IMR-90 (cell line): ENCODE data around the gene RAB1B. TPM values are rescaled to one million over a fixed set of nuclear protein-coding genes. Genes with fewer than 3 reads are reported as not detected.

Experiments used
- ATAC-seq: fragments of 200-7000 bp; cut with Tn5 transposase; 2 replicates; pipeline ENCODE4 v1.9.1; 2020; ENCODE audit warnings: low read depth, mild to moderate bottlenecking, moderate library complexity
- BruUV-seq: library from RNA; stranded (reverse); fragments of 400-500 nt; replicated peaks from 2 replicates; lab custom pipeline; 2021; lab: Mats Ljungman, UMichigan
- CTCF ChIA-PET: fragments of 300-600 bp; formaldehyde crosslinking; extraction: SDS; loops from one replicate; lab custom pipeline; 2021; ENCODE audit warnings: antibody characterized with exemption; lab: Yijun Ruan, JAX
- POLR2A ChIA-PET: fragments of 300-600 bp; sonication (Branson Sonifier 250); formaldehyde crosslinking; loops from one replicate; lab custom pipeline; 2022; ENCODE audit warnings: antibody characterized with exemption; ENCODE audit not compliant: unreplicated experiment; lab: Charles Lee
- DNase-seq: peaks from one replicate; pipeline ENCODE4 v3.0.0; 2013
- H2AFZ ChIP-seq: replicated peaks from 2 replicates; pipeline ENCODE3; 2013; ENCODE audit warnings: low read length, mild to moderate bottlenecking; ENCODE audit not compliant: poor library complexity
- H2AK5ac ChIP-seq: 2 replicates; pipeline ENCODE4 v1.6.1; 2013; ENCODE audit warnings: low read depth, low read length, inconsistent platforms
- H2AK9ac ChIP-seq: replicated peaks from 2 replicates; pipeline ENCODE3; 2013; ENCODE audit warnings: mild to moderate bottlenecking, low read depth, low read length, moderate library complexity; ENCODE audit not compliant: poor library complexity
- H2BK120ac ChIP-seq: 2 replicates; pipeline ENCODE4 v1.6.1; 2013; ENCODE audit warnings: low read depth, low read length, inconsistent platforms
- H2BK15ac ChIP-seq: 3 replicates; pipeline ENCODE4 v1.6.1; 2013; ENCODE audit warnings: low read depth, low read length, inconsistent platforms
- H2BK20ac ChIP-seq: 2 replicates; pipeline ENCODE4 v1.6.1; 2013; ENCODE audit warnings: low read depth, mild to moderate bottlenecking, inconsistent platforms, low read length, moderate library complexity
- H2BK5ac ChIP-seq: 2 replicates; pipeline ENCODE4 v1.6.1; 2013; ENCODE audit warnings: mild to moderate bottlenecking, low read depth, low read length, inconsistent platforms; ENCODE audit not compliant: poor library complexity, severe bottlenecking
- H3K14ac ChIP-seq: replicated peaks from 2 replicates; pipeline ENCODE4 v1.6.1; 2013; ENCODE audit warnings: low read depth, low read length, inconsistent platforms
- H3K18ac ChIP-seq: 2 replicates; pipeline ENCODE4 v1.6.1; 2013; ENCODE audit warnings: low read depth, low read length, control low read depth
- H3K23ac ChIP-seq: 2 replicates; pipeline ENCODE4 v1.6.1; 2013; ENCODE audit warnings: low read depth, low read length, inconsistent platforms
- H3K27ac ChIP-seq: 2 replicates; pipeline ENCODE4 v1.5.1; 2013; ENCODE audit warnings: mild to moderate bottlenecking, control low read depth, low read length; ENCODE audit not compliant: insufficient read depth
- H3K27me3 ChIP-seq: 2 replicates; pipeline ENCODE4 v1.6.1; 2013; ENCODE audit warnings: low read length; ENCODE audit not compliant: control insufficient read depth, insufficient read depth
- H3K36me3 ChIP-seq: 2 replicates; pipeline ENCODE4 v1.6.1; 2013; ENCODE audit warnings: low read length, mixed read lengths; ENCODE audit not compliant: control insufficient read depth, insufficient read depth
- H3K4ac ChIP-seq: 2 replicates; pipeline ENCODE4 v1.6.1; 2013; ENCODE audit warnings: low read depth, low read length, inconsistent platforms
- H3K4me1 ChIP-seq: 2 replicates; pipeline ENCODE4 v1.6.1; 2013; ENCODE audit warnings: low read length, mixed read lengths; ENCODE audit not compliant: control insufficient read depth, insufficient read depth
- H3K4me2 ChIP-seq: 2 replicates; pipeline ENCODE4 v1.6.1; 2013; ENCODE audit warnings: low read depth, mild to moderate bottlenecking, control low read depth, low read length, moderate library complexity
- H3K4me3 ChIP-seq: 2 replicates; pipeline ENCODE4 v1.5.1; 2013; ENCODE audit warnings: low read depth, mild to moderate bottlenecking, control low read depth, low read length, moderate library complexity; ENCODE audit not compliant: insufficient read depth
- H3K56ac ChIP-seq: 2 replicates; pipeline ENCODE4 v1.6.1; 2013; ENCODE audit warnings: low read length, inconsistent platforms; ENCODE audit not compliant: insufficient read depth; ENCODE audit errors: extremely low read depth
- H3K79me1 ChIP-seq, 2 experiments: 2 replicates each; pipeline ENCODE4 v1.6.1; 2013; ENCODE audit warnings: low read length in 2 of 2, inconsistent platforms in 1 of 2, low read depth in 1 of 2
- H3K9ac ChIP-seq: 2 replicates; pipeline ENCODE4 v1.6.1; 2013; ENCODE audit warnings: low read depth, low read length, control low read depth
- H3K9me1 ChIP-seq: 2 replicates; pipeline ENCODE4 v1.6.1; 2013; ENCODE audit warnings: low read length, inconsistent platforms; ENCODE audit not compliant: insufficient read depth
- H3K9me3 ChIP-seq: 2 replicates; pipeline ENCODE4 v1.6.1; 2013; ENCODE audit warnings: low read length; ENCODE audit not compliant: control insufficient read depth, insufficient read depth
- H4K20me1 ChIP-seq: 2 replicates; pipeline ENCODE4 v1.6.1; 2013; ENCODE audit warnings: low read length, inconsistent platforms; ENCODE audit not compliant: insufficient read depth
- H4K5ac ChIP-seq: 2 replicates; pipeline ENCODE4 v1.6.1; 2013; ENCODE audit warnings: mild to moderate bottlenecking, low read depth, low read length, control low read depth
- H4K8ac ChIP-seq, 2 experiments: 2 replicates each; pipeline ENCODE4 v1.6.1; 2013; ENCODE audit warnings: low read depth in 2 of 2, low read length in 2 of 2, control low read depth in 1 of 2, inconsistent platforms in 1 of 2
- H4K91ac ChIP-seq: 2 replicates; pipeline ENCODE4 v1.6.1; 2013; ENCODE audit warnings: low read depth, low read length, inconsistent platforms; ENCODE audit not compliant: insufficient read depth
- BHLHE40 ChIP-seq: fragments of 150-350 bp; IDR thresholded peaks from 2 replicates; pipeline ENCODE4 v1.6.1; 2016; ENCODE audit warnings: mild to moderate bottlenecking, low read depth, low read length
- CEBPB ChIP-seq: IDR thresholded peaks from 2 replicates; pipeline ENCODE4 v1.6.1; 2012; ENCODE audit warnings: low read depth, low read length, improper control_type of control experiment
- CHD1 ChIP-seq: IDR thresholded peaks from 2 replicates; pipeline ENCODE4 v1.6.1; 2012; ENCODE audit warnings: low read depth, low read length, improper control_type of control experiment
- CTCF ChIP-seq: conservative IDR thresholded peaks from 2 replicates; pipeline ENCODE4 v1.5.1; 2012; ENCODE audit warnings: mild to moderate bottlenecking, low read depth, low read length, improper control_type of control experiment
- FOS ChIP-seq: fragments of 150-350 bp; IDR thresholded peaks from 2 replicates; pipeline ENCODE4 v1.6.1; 2016; ENCODE audit warnings: low read depth, low read length
- MAFK ChIP-seq: IDR thresholded peaks from 2 replicates; pipeline ENCODE4 v1.6.1; 2012; ENCODE audit warnings: low read depth, low read length, improper control_type of control experiment
- MAZ ChIP-seq: IDR thresholded peaks from 2 replicates; pipeline ENCODE4 v1.6.1; 2012; ENCODE audit warnings: low read depth, mild to moderate bottlenecking, low read length, improper control_type of control experiment, moderate library complexity, borderline replicate concordance
- MXI1 ChIP-seq: IDR thresholded peaks from 2 replicates; pipeline ENCODE4 v1.6.1; 2012; ENCODE audit warnings: low read depth, mild to moderate bottlenecking, low read length, moderate library complexity, borderline replicate concordance
- NFE2L2 ChIP-seq: fragments of 150-350 bp; IDR thresholded peaks from 2 replicates; pipeline ENCODE4 v1.6.1; 2016; ENCODE audit warnings: low read depth, mild to moderate bottlenecking, low read length
- POLR2A ChIP-seq: IDR thresholded peaks from 2 replicates; pipeline ENCODE4 v1.6.1; 2012; ENCODE audit warnings: mild to moderate bottlenecking, low read depth, low read length
- RAD21 ChIP-seq: IDR thresholded peaks from 2 replicates; pipeline ENCODE4 v1.6.1; 2012; ENCODE audit warnings: low read length, improper control_type of control experiment
- RCOR1 ChIP-seq: IDR thresholded peaks from 2 replicates; pipeline ENCODE4 v1.6.1; 2012; ENCODE audit warnings: mild to moderate bottlenecking, low read length, improper control_type of control experiment; ENCODE audit not compliant: insufficient replicate concordance
- RFX5 ChIP-seq: IDR thresholded peaks from 2 replicates; pipeline ENCODE4 v1.8.0; 2012; ENCODE audit warnings: low read depth, mild to moderate bottlenecking, low read length, moderate library complexity
- SMC3 ChIP-seq: fragments of 150-350 bp; IDR thresholded peaks from 2 replicates; pipeline ENCODE4 v1.6.1; 2016; ENCODE audit warnings: low read depth, mild to moderate bottlenecking, antibody characterized with exemption, low read length, moderate library complexity
- USF2 ChIP-seq: fragments of 150-350 bp; IDR thresholded peaks from 2 replicates; pipeline ENCODE4 v1.6.1; 2017; ENCODE audit warnings: mild to moderate bottlenecking, antibody characterized with exemption, low read length, low read depth
- WGBS, 2 experiments: methylation state at CpG; one replicate each; pipeline versions ENCODE4 v1.1.5 to v1.1.7; 2013; ENCODE audit warnings: missing lambda C conversion rate in 2 of 2; ENCODE audit not compliant: insufficient read length in 1 of 2; ENCODE audit errors: extremely low coverage in 2 of 2; 5-methylcytosine and 5-hydroxymethylcytosine counted together
- dilution Hi-C: fragments of 300-500 bp; cut with HindIII; formaldehyde crosslinking; loops from one replicate; pipeline ENCODE4 v1.14.3; 2018; ENCODE audit warnings: low sequenced_read_pairs; ENCODE audit not compliant: unreplicated experiment
- in situ Hi-C: fragments of 300-500 bp; cut with MboI; formaldehyde crosslinking; loops from 3 replicates; pipeline ENCODE4 v1.14.3; 2019; ENCODE audit warnings: low sequenced_read_pairs, inconsistent platforms, mixed read lengths
- intact Hi-C: fragments of 100-400 bp; cut with micrococcal nuclease; formaldehyde crosslinking; loops from 2 replicates; pipeline ENCODE4 v1.10.0; 2022
- polyA plus RNA-seq, 3 experiments: library from polyadenylated mRNA; depleted of rRNA; stranded (reverse); fragments of >200 nt; gene quantifications; 2 replicates each; pipeline ENCODE4 v1.2.3, GENCODE V29; 2012; ENCODE audit warnings: low replicate concordance in 1 of 3
- total RNA-seq: library from RNA; depleted of rRNA; stranded (reverse); fragments of >200 nt; gene quantifications from 2 replicates; pipeline ENCODE4 v1.2.3, GENCODE V29; 2012
- TF ChIP-seq, protein P1 (sequence below): fragments of 150-350 bp; IDR thresholded peaks from 2 replicates; pipeline ENCODE4 v1.6.1; 2016; ENCODE audit warnings: low read depth, mild to moderate bottlenecking, low read length, moderate library complexity, borderline replicate concordance

RAB1B gene
- total and polyA plus RNA-seq, 2 of the 4 experiments (the other 2 are of a cell fraction): 83.7 to 248 TPM

DNA sequence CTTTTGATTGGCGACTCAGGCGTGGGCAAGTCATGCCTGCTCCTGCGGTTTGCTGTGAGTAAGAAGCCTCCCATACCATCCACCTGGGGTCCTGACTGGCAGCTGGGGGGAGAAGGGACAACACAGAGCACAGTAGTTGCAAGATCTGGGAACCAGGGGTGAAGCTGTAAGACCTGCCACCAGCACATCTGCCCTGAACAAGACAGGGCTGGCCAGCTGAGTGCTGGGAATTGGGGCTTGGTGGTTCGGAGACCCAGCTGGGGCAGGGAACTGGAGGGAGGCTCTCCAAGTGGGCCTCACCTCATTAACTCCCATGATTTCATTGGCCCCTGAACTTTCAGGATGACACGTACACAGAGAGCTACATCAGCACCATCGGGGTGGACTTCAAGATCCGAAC lies 3.4 kb downstream of the RAB1B start:
- Histone ChIP-seq H4K20me1 (peaks cover 42% of the 10 kb centered on the region; the same call in 1 of the 2 replicates), H3K4me2 (no peak overlapping the region), H2AK9ac (no peak overlapping the region), H3K27me3 (no peaks in the 10 kb centered on the region), H4K5ac (no peak overlapping the region), H4K91ac (no peak overlapping the region), H2BK5ac (no peak overlapping the region), H3K23ac (no peak overlapping the region), H3K4me1 (peaks cover 1% of the 10 kb centered on the region; the same call in 1 of the 2 replicates), H2BK120ac (no peak overlapping the region), H3K9me3 (no peaks in the 10 kb centered on the region), H2AK5ac (no peak overlapping the region), H3K4me3 (no peak overlapping the region), H3K9ac (no peak overlapping the region), H3K4ac (no peak overlapping the region), H3K18ac (no peak overlapping the region), H4K8ac (no peak overlapping the region), H2AFZ (no peak overlapping the region), H3K79me1 (peaks cover 10 to 46% of the 10 kb centered on the region in 2 experiments), H3K27ac (no peak overlapping the region), H3K9me1 (peaks cover 2% of the 10 kb centered on the region; the same call in 1 of the 2 replicates), H2BK15ac (no peak overlapping the region), H3K56ac (no peak overlapping the region), H3K14ac (no peak overlapping the region), H3K36me3 (peaks cover 50% of the 10 kb centered on the region), H2BK20ac (no peak overlapping the region)
- ChIA-PET POLR2A (interaction anchor here (0.6 kb wide), 1 partner anchor 8 kb away, joined by 6 read pairs; no protein-coding TSS in a partner anchor), CTCF (interaction anchor here (0.7 to 1.3 kb wide), 2 partner anchors 11 to 55 kb away, joined by 3 to 4 read pairs; no protein-coding TSS in a partner anchor)
- ATAC-seq (no peak), DNase-seq (no peak)
- 80% methylated on average over 1 of the region's 7 CpGs; no CpG with 5 or more reads in 1 of the 2 experiments for WGBS, 2 experiments
- dilution Hi-C loops (no loop called here), intact Hi-C loops (no loop called here), in situ Hi-C loops (no loop called here)
- BruUV-seq: no TSS peak
- no peak for TF ChIP-seq FOS
- TF ChIP-seq RCOR1: no peak
- no peak for TF ChIP-seq MAZ
- TF ChIP-seq BHLHE40: no peak
- TF ChIP-seq CHD1: no peak
- TF ChIP-seq RFX5: no peak
- no peak for TF ChIP-seq CTCF
- TF ChIP-seq USF2: no peak
- TF ChIP-seq POLR2A: no peak
- no peak for TF ChIP-seq MAFK
- no peak for TF ChIP-seq NFE2L2
- TF ChIP-seq, protein P1, sequence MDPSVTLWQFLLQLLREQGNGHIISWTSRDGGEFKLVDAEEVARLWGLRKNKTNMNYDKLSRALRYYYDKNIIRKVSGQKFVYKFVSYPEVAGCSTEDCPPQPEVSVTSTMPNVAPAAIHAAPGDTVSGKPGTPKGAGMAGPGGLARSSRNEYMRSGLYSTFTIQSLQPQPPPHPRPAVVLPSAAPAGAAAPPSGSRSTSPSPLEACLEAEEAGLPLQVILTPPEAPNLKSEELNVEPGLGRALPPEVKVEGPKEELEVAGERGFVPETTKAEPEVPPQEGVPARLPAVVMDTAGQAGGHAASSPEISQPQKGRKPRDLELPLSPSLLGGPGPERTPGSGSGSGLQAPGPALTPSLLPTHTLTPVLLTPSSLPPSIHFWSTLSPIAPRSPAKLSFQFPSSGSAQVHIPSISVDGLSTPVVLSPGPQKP: no peak
- TF ChIP-seq SMC3: no peak
- no peak for TF ChIP-seq CEBPB
- TF ChIP-seq RAD21: no peak
- TF ChIP-seq MXI1: no peak
